SU-DHL-6 (cell line): ENCODE measurements around the gene RND2.
"Not testable (repeated sequence)": the region's sequence is repeated elsewhere in the genome, so short reads cannot be mapped to it uniquely, and the experiment has no call there.

Experiments used
- H2AFZ ChIP-seq: fragments of 200-600 bp; sonication (generic); 2 replicates; pipeline ENCODE4 v1.6.1; 2014; ENCODE audit warnings: low read depth, mild to moderate bottlenecking, moderate library complexity, mixed read lengths, antibody characterized with exemption, low read length; ENCODE audit not compliant: severe bottlenecking
- H3F3A ChIP-seq: fragments of 200-600 bp; shearing (Covaris generic); 2 replicates; pipeline ENCODE4 v1.6.0; 2016; ENCODE audit warnings: antibody characterized with exemption, mild to moderate bottlenecking; ENCODE audit not compliant: insufficient read depth
- H3K27ac ChIP-seq: fragments of 200-600 bp; sonication (generic); 2 replicates; pipeline ENCODE4 v1.5.1; 2016; ENCODE audit warnings: low read depth, mild to moderate bottlenecking, low read length, moderate library complexity, mixed read lengths
- H3K27me3 ChIP-seq: fragments of 200-600 bp; sonication (generic), shearing (Covaris generic); 2 replicates; pipeline ENCODE4 v1.6.0; 2014; ENCODE audit warnings: mild to moderate bottlenecking, low read length
- H3K36me3 ChIP-seq: fragments of 200-600 bp; sonication (generic); 2 replicates; pipeline ENCODE4 v1.6.1; 2014; ENCODE audit warnings: mild to moderate bottlenecking, low read length, mixed read lengths
- H3K4me2 ChIP-seq: fragments of 300-600, 200-600 bp; shearing (Covaris generic), sonication (generic); 2 replicates; pipeline ENCODE4 v1.6.0; 2014; ENCODE audit warnings: low read length, low read depth, mild to moderate bottlenecking; ENCODE audit not compliant: poor library complexity, severe bottlenecking
- H3K4me3 ChIP-seq: fragments of 200-600 bp; sonication (generic); 2 replicates; pipeline ENCODE4 v1.5.1; 2014; ENCODE audit warnings: antibody characterized with exemption, low read length, mild to moderate bottlenecking, mixed read lengths; ENCODE audit not compliant: insufficient read depth, poor library complexity, severe bottlenecking
- H3K79me2 ChIP-seq: fragments of 200-600 bp; sonication (generic); 2 replicates; pipeline ENCODE4 v1.6.1; 2014; ENCODE audit warnings: mild to moderate bottlenecking, low read length, moderate library complexity; ENCODE audit not compliant: insufficient read depth
- H3K9ac ChIP-seq: fragments of 200-600 bp; sonication (generic); 2 replicates; pipeline ENCODE4 v1.7.0; 2014; ENCODE audit warnings: mild to moderate bottlenecking, low read length
- H3K9me2 ChIP-seq: fragments of 200-600 bp; sonication (generic); replicated peaks from 2 replicates; pipeline ENCODE4 v1.6.1; 2014; ENCODE audit warnings: low read length; ENCODE audit not compliant: insufficient read depth
- H3K9me3 ChIP-seq: fragments of 200-600 bp; sonication (generic); 2 replicates; pipeline ENCODE4 v1.6.1; 2014; ENCODE audit warnings: low read length, mixed read lengths; ENCODE audit not compliant: insufficient read depth
- H4K20me1 ChIP-seq: fragments of 200-600 bp; sonication (generic); 2 replicates; pipeline ENCODE4 v1.6.1; 2014; ENCODE audit warnings: low read depth, mild to moderate bottlenecking, antibody characterized with exemption, low read length, moderate library complexity, mixed read lengths
- CTCF ChIP-seq: fragments of 200-600 bp; sonication (generic); IDR thresholded peaks from one replicate; pipeline ENCODE4 v1.5.1; 2017; ENCODE audit warnings: antibody characterized with exemption, mild to moderate bottlenecking, low read length, moderate library complexity; ENCODE audit not compliant: insufficient read depth, poor library complexity, severe bottlenecking
- EZH2phosphoT487 ChIP-seq: fragments of 200-600 bp; sonication (generic), shearing (Covaris generic); conservative IDR thresholded peaks from 2 replicates; pipeline ENCODE4 v1.6.1; 2018; ENCODE audit warnings: mild to moderate bottlenecking, antibody characterized with exemption, low read length, moderate library complexity, mixed read lengths

The RND2 gene

GRCh38 chr17:43043307-43043706 lies 18.3 kb downstream of the RND2 start:
- no peak overlapping the region for H3K9ac ChIP-seq
- H3F3A ChIP-seq: no peaks in the 10 kb centered on the region
- H3K9me3 ChIP-seq: no peaks in the 10 kb centered on the region
- H3K27ac ChIP-seq: no peak overlapping the region
- no peaks in the 10 kb centered on the region for H4K20me1 ChIP-seq
- peaks cover 4% of the 10 kb centered on the region; the same call in 1 of the 2 replicates for H3K36me3 ChIP-seq
- H3K9me2 ChIP-seq: no peaks in the 10 kb centered on the region
- no peaks in the 10 kb centered on the region for H3K79me2 ChIP-seq
- no peak overlapping the region for H2AFZ ChIP-seq
- no peak overlapping the region for H3K4me3 ChIP-seq
- TF ChIP-seq EZH2phosphoT487 (no peak), CTCF (no peak)
- H3K4me2 ChIP-seq: no peak overlapping the region
- no peaks in the 10 kb centered on the region for H3K27me3 ChIP-seq

- no peaks in the 10 kb centered on the region for H3K9me2 ChIP-seq
- no peak overlapping the region for H3K9ac ChIP-seq
- no peaks in the 10 kb centered on the region for H3K9me3 ChIP-seq
- peaks cover 8% of the 10 kb centered on the region for H3K36me3 ChIP-seq
- no peak overlapping the region for H3K4me2 ChIP-seq
- no peaks in the 10 kb centered on the region for H3K27me3 ChIP-seq
- H3K4me3 ChIP-seq: no peak overlapping the region
- no peak overlapping the region for H3K27ac ChIP-seq
- no peaks in the 10 kb centered on the region for H4K20me1 ChIP-seq
- TF ChIP-seq EZH2phosphoT487: no peak
- TF ChIP-seq CTCF: no peak
- H3F3A ChIP-seq: no peaks in the 10 kb centered on the region
- H3K79me2 ChIP-seq: no peaks in the 10 kb centered on the region
- H2AFZ ChIP-seq: no peak overlapping the region
These were observed 19.0 kb downstream of the RND2 start for GRCh38 chr17:43044024-43044423.

GRCh38 chr17:43051969-43052368 lies 26.9 kb downstream of the RND2 start:
- H3K36me3 ChIP-seq: peaks cover 17% of the 10 kb centered on the region; the same call in 1 of the 2 replicates
- no peak for TF ChIP-seq EZH2phosphoT487
- no peak for TF ChIP-seq CTCF

GRCh38 chr17:43053008-43053407 lies 28.0 kb downstream of the RND2 start:
- H3K36me3 ChIP-seq: peaks cover 17% of the 10 kb centered on the region; the same call in 1 of the 2 replicates
- not testable (repeated sequence) for H2AFZ ChIP-seq, H3F3A ChIP-seq, H3K9ac ChIP-seq, H3K79me2 ChIP-seq, H3K27me3 ChIP-seq, H3K4me3 ChIP-seq, H3K9me2 ChIP-seq, H4K20me1 ChIP-seq, H3K9me3 ChIP-seq, H3K27ac ChIP-seq, H3K4me2 ChIP-seq

More at GRCh38 chr17:43051969-43052368, 26.9 kb downstream of the RND2 start:
- no peak overlapping the region for H3K9ac ChIP-seq
- no peak overlapping the region for H3K4me3 ChIP-seq
- H3K27me3 ChIP-seq: no peaks in the 10 kb centered on the region
- H3K4me2 ChIP-seq: no peak overlapping the region
- no peaks in the 10 kb centered on the region for H4K20me1 ChIP-seq
- H3K27ac ChIP-seq: no peak overlapping the region
- no peaks in the 10 kb centered on the region for H3F3A ChIP-seq
- H2AFZ ChIP-seq: no peak overlapping the region
- H3K9me2 ChIP-seq: no peaks in the 10 kb centered on the region
- no peaks in the 10 kb centered on the region for H3K9me3 ChIP-seq
- no peaks in the 10 kb centered on the region for H3K79me2 ChIP-seq
